Measurements from ENCODE around the gene SCRN2. TPM values are rescaled to one million over a fixed set of nuclear protein-coding genes. Genes with fewer than 3 reads are reported as not detected.

The SCRN2 gene
- total and polyA plus RNA-seq, 2 of the 13 experiments (the other 11 are each of a cell fraction or from before 2014, with no cell fraction given) = 21.7 to 29.5 TPM

DNA sequence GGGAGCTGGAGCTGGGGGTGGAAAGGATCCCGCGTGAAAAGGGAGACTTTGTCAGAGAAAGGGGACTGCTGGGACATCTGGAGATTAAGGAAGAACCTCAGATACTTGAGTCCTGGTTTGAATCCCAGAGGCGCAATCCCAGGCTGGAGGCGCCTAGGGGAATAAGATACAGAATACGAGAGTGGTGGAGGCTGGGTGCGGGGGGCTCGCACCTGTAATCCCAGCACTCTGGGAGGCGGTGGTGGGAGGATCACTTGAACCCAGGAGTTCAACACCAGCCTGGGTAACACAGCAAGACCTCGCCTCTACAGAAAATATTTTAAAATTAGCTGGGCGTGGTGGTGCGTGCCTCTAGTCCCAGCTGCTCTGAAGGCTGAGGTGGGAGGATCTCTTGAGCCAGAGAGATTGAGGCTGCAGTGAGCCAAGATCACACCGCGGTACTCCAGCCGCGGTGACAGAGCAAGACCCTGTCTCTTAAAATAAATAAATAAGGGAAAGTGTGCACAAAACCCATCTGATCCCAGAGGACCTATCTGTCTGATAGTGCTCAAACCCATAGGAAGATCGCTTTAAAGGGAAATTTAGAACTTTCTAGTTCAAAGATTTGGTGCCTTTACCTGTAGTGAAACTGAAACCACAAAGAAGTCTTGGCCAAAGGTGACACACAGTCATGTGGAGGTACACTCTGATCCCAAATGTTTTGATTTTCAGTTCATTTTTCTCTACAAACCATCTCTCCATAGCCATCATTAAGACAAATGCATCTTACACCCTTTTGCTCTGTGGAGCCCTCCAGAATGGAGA, 617 bp upstream of the SCRN2 start (continued):
- TF ChIP-seq, protein P1, sequence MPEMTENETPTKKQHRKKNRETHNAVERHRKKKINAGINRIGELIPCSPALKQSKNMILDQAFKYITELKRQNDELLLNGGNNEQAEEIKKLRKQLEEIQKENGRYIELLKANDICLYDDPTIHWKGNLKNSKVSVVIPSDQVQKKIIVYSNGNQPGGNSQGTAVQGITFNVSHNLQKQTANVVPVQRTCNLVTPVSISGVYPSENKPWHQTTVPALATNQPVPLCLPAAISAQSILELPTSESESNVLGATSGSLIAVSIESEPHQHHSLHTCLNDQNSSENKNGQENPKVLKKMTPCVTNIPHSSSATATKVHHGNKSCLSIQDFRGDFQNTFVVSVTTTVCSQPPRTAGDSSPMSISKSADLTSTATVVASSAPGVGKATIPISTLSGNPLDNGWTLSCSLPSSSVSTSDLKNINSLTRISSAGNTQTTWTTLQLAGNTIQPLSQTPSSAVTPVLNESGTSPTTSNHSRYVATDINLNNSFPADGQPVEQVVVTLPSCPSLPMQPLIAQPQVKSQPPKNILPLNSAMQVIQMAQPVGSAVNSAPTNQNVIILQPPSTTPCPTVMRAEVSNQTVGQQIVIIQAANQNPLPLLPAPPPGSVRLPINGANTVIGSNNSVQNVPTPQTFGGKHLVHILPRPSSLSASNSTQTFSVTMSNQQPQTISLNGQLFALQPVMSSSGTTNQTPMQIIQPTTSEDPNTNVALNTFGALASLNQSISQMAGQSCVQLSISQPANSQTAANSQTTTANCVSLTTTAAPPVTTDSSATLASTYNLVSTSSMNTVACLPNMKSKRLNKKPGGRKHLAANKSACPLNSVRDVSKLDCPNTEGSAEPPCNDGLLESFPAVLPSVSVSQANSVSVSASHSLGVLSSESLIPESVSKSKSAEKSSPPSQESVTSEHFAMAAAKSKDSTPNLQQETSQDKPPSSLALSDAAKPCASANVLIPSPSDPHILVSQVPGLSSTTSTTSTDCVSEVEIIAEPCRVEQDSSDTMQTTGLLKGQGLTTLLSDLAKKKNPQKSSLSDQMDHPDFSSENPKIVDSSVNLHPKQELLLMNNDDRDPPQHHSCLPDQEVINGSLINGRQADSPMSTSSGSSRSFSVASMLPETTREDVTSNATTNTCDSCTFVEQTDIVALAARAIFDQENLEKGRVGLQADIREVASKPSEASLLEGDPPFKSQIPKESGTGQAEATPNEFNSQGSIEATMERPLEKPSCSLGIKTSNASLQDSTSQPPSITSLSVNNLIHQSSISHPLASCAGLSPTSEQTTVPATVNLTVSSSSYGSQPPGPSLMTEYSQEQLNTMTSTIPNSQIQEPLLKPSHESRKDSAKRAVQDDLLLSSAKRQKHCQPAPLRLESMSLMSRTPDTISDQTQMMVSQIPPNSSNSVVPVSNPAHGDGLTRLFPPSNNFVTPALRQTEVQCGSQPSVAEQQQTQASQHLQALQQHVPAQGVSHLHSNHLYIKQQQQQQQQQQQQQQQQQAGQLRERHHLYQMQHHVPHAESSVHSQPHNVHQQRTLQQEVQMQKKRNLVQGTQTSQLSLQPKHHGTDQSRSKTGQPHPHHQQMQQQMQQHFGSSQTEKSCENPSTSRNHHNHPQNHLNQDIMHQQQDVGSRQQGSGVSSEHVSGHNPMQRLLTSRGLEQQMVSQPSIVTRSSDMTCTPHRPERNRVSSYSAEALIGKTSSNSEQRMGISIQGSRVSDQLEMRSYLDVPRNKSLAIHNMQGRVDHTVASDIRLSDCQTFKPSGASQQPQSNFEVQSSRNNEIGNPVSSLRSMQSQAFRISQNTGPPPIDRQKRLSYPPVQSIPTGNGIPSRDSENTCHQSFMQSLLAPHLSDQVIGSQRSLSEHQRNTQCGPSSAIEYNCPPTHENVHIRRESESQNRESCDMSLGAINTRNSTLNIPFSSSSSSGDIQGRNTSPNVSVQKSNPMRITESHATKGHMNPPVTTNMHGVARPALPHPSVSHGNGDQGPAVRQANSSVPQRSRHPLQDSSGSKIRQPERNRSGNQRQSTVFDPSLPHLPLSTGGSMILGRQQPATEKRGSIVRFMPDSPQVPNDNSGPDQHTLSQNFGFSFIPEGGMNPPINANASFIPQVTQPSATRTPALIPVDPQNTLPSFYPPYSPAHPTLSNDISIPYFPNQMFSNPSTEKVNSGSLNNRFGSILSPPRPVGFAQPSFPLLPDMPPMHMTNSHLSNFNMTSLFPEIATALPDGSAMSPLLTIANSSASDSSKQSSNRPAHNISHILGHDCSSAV (CRISPR knock-in tag; IDR thresholded peaks at IDR 0.05; ENCODE audit: borderline replicate concordance) = peak; percentile 3; the same call in 1 of the 2 replicates
- TF ChIP-seq, protein P2, sequence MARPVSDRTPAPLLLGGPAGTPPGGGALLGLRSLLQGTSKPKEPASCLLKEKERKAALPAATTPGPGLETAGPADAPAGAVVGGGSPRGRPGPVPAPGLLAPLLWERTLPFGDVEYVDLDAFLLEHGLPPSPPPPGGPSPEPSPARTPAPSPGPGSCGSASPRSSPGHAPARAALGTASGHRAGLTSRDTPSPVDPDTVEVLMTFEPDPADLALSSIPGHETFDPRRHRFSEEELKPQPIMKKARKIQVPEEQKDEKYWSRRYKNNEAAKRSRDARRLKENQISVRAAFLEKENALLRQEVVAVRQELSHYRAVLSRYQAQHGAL (CRISPR knock-in tag; IDR thresholded peaks at IDR 0.05; ENCODE audit: not compliant biosample characterization) = no peak
- TF ChIP-seq SOX5 (CRISPR knock-in tag; IDR thresholded peaks at IDR 0.05; ENCODE audit: borderline replicate concordance) (no peak; the same call in 1 of the 2 replicates), NCOA1 (CRISPR knock-in tag; IDR thresholded peaks at IDR 0.05) (0 out of 2 replicates have a peak, but pooled peaks have one; percentile 4), ZNF12 (CRISPR knock-in tag; IDR thresholded peaks at IDR 0.05) (no peak), REL (CRISPR knock-in tag; conservative IDR thresholded peaks at IDR 0.05) (no peak), TEAD3 (CRISPR knock-in tag; optimal IDR thresholded peaks at IDR 0.05; ENCODE audit: borderline replicate concordance) (no peak), MXI1 (IDR thresholded peaks at IDR 0.05; ENCODE audit: borderline replicate concordance, low read depth, low read length) (no peak), MBD4 (IDR thresholded peaks at IDR 0.05; ENCODE audit: borderline replicate concordance, low read length) (no peak), ZNF563 (CRISPR knock-in tag; IDR thresholded peaks at IDR 0.05) (no peak), ASH2L (IDR thresholded peaks at IDR 0.05; ENCODE audit: insufficient read length, low read depth, low read length) (peak; percentile 27), ZBTB7A (CRISPR knock-in tag; IDR thresholded peaks at IDR 0.05) (0 out of 2 replicates have a peak, but pooled peaks have one; percentile 7), ZNF10 (CRISPR knock-in tag; IDR thresholded peaks at IDR 0.05; ENCODE audit: borderline replicate concordance, low read depth) (no peak), ZNF746 (CRISPR knock-in tag; IDR thresholded peaks at IDR 0.05) (peak; percentile 12; the same call in 1 of the 2 replicates), KLF11 (CRISPR knock-in tag; IDR thresholded peaks at IDR 0.05) (no peak)
- TF ChIP-seq, protein P3, sequence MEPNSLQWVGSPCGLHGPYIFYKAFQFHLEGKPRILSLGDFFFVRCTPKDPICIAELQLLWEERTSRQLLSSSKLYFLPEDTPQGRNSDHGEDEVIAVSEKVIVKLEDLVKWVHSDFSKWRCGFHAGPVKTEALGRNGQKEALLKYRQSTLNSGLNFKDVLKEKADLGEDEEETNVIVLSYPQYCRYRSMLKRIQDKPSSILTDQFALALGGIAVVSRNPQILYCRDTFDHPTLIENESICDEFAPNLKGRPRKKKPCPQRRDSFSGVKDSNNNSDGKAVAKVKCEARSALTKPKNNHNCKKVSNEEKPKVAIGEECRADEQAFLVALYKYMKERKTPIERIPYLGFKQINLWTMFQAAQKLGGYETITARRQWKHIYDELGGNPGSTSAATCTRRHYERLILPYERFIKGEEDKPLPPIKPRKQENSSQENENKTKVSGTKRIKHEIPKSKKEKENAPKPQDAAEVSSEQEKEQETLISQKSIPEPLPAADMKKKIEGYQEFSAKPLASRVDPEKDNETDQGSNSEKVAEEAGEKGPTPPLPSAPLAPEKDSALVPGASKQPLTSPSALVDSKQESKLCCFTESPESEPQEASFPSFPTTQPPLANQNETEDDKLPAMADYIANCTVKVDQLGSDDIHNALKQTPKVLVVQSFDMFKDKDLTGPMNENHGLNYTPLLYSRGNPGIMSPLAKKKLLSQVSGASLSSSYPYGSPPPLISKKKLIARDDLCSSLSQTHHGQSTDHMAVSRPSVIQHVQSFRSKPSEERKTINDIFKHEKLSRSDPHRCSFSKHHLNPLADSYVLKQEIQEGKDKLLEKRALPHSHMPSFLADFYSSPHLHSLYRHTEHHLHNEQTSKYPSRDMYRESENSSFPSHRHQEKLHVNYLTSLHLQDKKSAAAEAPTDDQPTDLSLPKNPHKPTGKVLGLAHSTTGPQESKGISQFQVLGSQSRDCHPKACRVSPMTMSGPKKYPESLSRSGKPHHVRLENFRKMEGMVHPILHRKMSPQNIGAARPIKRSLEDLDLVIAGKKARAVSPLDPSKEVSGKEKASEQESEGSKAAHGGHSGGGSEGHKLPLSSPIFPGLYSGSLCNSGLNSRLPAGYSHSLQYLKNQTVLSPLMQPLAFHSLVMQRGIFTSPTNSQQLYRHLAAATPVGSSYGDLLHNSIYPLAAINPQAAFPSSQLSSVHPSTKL (CRISPR knock-in tag; IDR thresholded peaks at IDR 0.05) = no peak

All from HepG2 (cell line).